Left lung (tissue), 10 donors: Measurements from ENCODE around the gene PCDHGA1. TPM values are rescaled to one million over a fixed set of nuclear protein-coding genes. Genes with fewer than 3 reads are reported as not detected.

Experiments
- ATAC-seq: fragments of 200-7000 bp; cut with Tn5 transposase; one replicate; pipeline ENCODE4 v1.9.1; 2020; ENCODE audit warnings: moderate library complexity
- DNase-seq, 4 donors: peaks; one replicate each; pipeline ENCODE4 v3.0.0-alpha.2; 2013 to 2020
- H3K27ac ChIP-seq, 2 donors: fragments of 200-600 bp; sonication (generic) in 1 of 2; one replicate each; pipeline versions ENCODE4 v1.5.0 to v1.8.0; 2020 to 2021
- H3K27me3 ChIP-seq, 2 donors: fragments of 200-600 bp; sonication (generic) in 1 of 2; one replicate each; pipeline versions ENCODE4 v1.5.0 to v1.8.0; 2020 to 2021
- H3K36me3 ChIP-seq, 2 donors: fragments of 200-600 bp; sonication (generic) in 1 of 2; one replicate each; pipeline versions ENCODE4 v1.5.0 to v1.8.0; 2020 to 2021
- H3K4me1 ChIP-seq, 2 donors: fragments of 200-600 bp; one replicate each; pipeline ENCODE4 v1.8.0; 2021
- H3K4me3 ChIP-seq, 2 donors: fragments of 200-600 bp; sonication (generic) in 1 of 2; one replicate each; pipeline versions ENCODE4 v1.5.0 to v1.8.0; 2020 to 2021; ENCODE audit warnings: mild to moderate bottlenecking in 1 of 2
- H3K9me3 ChIP-seq, 2 donors: fragments of 200-600 bp; sonication (generic) in 1 of 2; one replicate each; pipeline versions ENCODE4 v1.5.0 to v1.8.0; 2020 to 2021
- intact Hi-C, 2 donors: fragments of 100-400 bp; cut with DNase I; formaldehyde crosslinking; loops; one replicate each; pipeline versions ENCODE4 v1.11.2 to v1.14.2; 2022
- polyA plus RNA-seq, 6 donors: library from polyadenylated mRNA; unstranded; fragments of 120-200 nt; gene quantifications; one replicate each; pipeline ENCODE4 v1.2.1, GENCODE V29; 2013; ENCODE audit not compliant: insufficient read length in 6 of 6
- total RNA-seq, 2 donors: library from RNA; stranded (reverse); fragmentation: NEBNext Ultra II Directional; extraction: Animal tissue kit (Norgen Biotek cat#: 25700); gene quantifications; one replicate each; pipeline ENCODE4 v1.2.1, GENCODE V29; 2021
- TF ChIP-seq, protein P1 (sequence below), 2 donors: fragments of 200-600 bp; sonication (generic) in 1 of 2; IDR thresholded peaks; one replicate each; pipeline versions ENCODE4 v1.5.0 to v1.8.0; 2021; ENCODE audit warnings: antibody characterized with exemption in 2 of 2
- donor health status: DM: no; HTN: yes; CAD: no.
- donor health status: DM: no; HTN: no; CAD: no.

The PCDHGA1 gene
- total and polyA plus RNA-seq, 8 donors: 0.38 to 1.1 (median 0.75) TPM

- Histone ChIP-seq H3K4me3 (no peak overlapping the region), H3K27ac (no peak overlapping the region), H3K36me3 (peaks cover 0 to 35% of the 10 kb centered on the region in 2 donors), H3K4me1 (peaks cover 8 to 30% of the 10 kb centered on the region in 2 donors), H3K27me3 (peaks cover 23 to 99% of the 10 kb centered on the region in 2 donors), H3K9me3 (no peaks in the 10 kb centered on the region)
- ATAC-seq (no peak), DNase-seq (no peak)
- intact Hi-C loops: no loop called here
- TF ChIP-seq, protein P1, sequence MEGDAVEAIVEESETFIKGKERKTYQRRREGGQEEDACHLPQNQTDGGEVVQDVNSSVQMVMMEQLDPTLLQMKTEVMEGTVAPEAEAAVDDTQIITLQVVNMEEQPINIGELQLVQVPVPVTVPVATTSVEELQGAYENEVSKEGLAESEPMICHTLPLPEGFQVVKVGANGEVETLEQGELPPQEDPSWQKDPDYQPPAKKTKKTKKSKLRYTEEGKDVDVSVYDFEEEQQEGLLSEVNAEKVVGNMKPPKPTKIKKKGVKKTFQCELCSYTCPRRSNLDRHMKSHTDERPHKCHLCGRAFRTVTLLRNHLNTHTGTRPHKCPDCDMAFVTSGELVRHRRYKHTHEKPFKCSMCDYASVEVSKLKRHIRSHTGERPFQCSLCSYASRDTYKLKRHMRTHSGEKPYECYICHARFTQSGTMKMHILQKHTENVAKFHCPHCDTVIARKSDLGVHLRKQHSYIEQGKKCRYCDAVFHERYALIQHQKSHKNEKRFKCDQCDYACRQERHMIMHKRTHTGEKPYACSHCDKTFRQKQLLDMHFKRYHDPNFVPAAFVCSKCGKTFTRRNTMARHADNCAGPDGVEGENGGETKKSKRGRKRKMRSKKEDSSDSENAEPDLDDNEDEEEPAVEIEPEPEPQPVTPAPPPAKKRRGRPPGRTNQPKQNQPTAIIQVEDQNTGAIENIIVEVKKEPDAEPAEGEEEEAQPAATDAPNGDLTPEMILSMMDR (IDR thresholded peaks at IDR 0.05): no peak
Measured at GRCh38 chr5:141489841-141490240, 159.5 kb downstream of the PCDHGA1 start.

- Histone ChIP-seq H3K4me1 (peaks cover 8 to 26% of the 10 kb centered on the region in 2 donors), H3K27me3 (peaks cover 19 to 99% of the 10 kb centered on the region in 2 donors), H3K27ac (no peak overlapping the region), H3K36me3 (peaks cover 0 to 33% of the 10 kb centered on the region in 2 donors), H3K4me3 (no peak overlapping the region), H3K9me3 (no peaks in the 10 kb centered on the region)
- DNase-seq (no peak), ATAC-seq (no peak)
- intact Hi-C loops: no loop called here
- TF ChIP-seq, protein P1 (IDR thresholded peaks at IDR 0.05): no peak
Measured at GRCh38 chr5:141490271-141490670, 160.0 kb downstream of the PCDHGA1 start.

DNA sequence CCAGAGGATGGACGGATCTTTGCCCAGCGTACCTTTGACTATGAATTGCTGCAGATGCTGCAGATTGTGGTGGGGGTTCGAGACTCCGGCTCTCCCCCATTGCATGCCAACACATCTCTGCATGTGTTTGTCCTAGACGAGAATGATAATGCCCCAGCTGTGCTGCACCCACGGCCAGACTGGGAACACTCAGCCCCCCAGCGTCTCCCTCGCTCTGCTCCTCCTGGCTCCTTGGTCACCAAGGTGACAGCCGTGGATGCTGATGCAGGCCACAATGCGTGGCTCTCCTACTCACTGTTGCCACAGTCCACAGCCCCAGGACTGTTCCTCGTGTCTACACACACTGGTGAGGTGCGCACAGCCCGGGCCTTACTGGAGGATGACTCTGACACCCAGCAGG is 160.5 kb downstream of the PCDHGA1 start:
- Histone ChIP-seq H3K36me3 (peaks cover 0 to 28% of the 10 kb centered on the region in 2 donors), H3K4me1 (peaks cover 8 to 26% of the 10 kb centered on the region in 2 donors), H3K9me3 (no peaks in the 10 kb centered on the region), H3K27ac (no peak overlapping the region), H3K27me3 (peaks cover 15 to 95% of the 10 kb centered on the region in 2 donors), H3K4me3 (no peak overlapping the region)
- DNase-seq: no peak
- TF ChIP-seq, protein P1 (IDR thresholded peaks at IDR 0.05): no peak
- ATAC-seq: no peak
- intact Hi-C loops: no loop called here

DNA sequence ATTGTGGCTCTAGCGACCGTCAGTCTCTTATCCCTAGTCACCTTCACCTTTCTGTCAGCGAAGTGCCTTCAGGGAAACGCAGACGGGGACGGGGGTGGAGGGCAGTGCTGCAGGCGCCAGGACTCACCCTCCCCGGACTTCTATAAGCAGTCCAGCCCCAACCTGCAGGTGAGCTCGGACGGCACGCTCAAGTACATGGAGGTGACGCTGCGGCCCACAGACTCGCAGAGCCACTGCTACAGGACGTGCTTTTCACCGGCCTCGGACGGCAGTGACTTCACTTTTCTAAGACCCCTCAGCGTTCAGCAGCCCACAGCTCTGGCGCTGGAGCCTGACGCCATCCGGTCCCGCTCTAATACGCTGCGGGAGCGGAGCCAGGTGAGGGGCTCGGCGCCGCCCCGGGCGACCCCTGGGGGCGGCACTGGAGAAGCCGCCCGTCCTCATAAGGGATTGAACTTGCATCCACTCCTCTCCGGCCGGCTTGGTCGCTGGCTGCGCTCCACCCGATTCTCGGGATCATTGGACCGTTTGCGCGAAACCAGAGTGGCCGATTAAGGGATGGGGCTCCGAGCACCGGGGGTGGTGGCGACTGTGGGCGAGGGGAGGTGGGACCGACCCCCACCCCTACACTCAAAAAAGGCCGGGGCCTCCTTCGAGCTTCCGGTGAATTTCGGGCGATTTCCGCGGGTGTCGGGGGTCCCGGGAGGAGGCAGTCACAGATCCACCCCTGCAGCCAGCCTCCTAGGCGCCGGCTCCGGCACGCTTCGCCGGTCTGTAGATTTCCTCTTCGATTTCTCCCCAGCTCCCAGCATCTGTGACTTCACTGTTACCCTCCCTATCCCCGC is 161.2 kb downstream of the PCDHGA1 start:
- no peak overlapping the region for H3K4me3 ChIP-seq
- intact Hi-C loops: no loop called here

More for the DNA sequence above, 161.2 kb downstream of the PCDHGA1 start:
- Histone ChIP-seq H3K9me3 (no peaks in the 10 kb centered on the region), H3K36me3 (peaks cover 0 to 23% of the 10 kb centered on the region in 2 donors), H3K27me3 (peaks cover 15 to 87% of the 10 kb centered on the region in 2 donors), H3K27ac (no peak overlapping the region), H3K4me1 (peaks cover 8 to 26% of the 10 kb centered on the region in 2 donors)
- DNase-seq (no peak), ATAC-seq (no peak)
- TF ChIP-seq, protein P1 (IDR thresholded peaks at IDR 0.05): no peak
